Loucy (cell line): Measurements from ENCODE around the gene GULP1.

Source experiments
- EZH2phosphoT487 ChIP-seq: fragments of 200-600 bp; IDR thresholded peaks from 2 replicates; pipeline ENCODE4 v1.6.1; 2018; ENCODE audit warnings: antibody characterized with exemption, mild to moderate bottlenecking, moderate library complexity, borderline replicate concordance
- TF ChIP-seq, protein P1 (sequence below): fragments of 200-600 bp; sonication (generic); conservative IDR thresholded peaks from 2 replicates; pipeline ENCODE4 v1.5.1; 2014; ENCODE audit warnings: mild to moderate bottlenecking, antibody characterized with exemption, low read length

GRCh38 chr2:188395903-188396689 lies 104.4 kb downstream of the GULP1 start:
- TF ChIP-seq, protein P1, sequence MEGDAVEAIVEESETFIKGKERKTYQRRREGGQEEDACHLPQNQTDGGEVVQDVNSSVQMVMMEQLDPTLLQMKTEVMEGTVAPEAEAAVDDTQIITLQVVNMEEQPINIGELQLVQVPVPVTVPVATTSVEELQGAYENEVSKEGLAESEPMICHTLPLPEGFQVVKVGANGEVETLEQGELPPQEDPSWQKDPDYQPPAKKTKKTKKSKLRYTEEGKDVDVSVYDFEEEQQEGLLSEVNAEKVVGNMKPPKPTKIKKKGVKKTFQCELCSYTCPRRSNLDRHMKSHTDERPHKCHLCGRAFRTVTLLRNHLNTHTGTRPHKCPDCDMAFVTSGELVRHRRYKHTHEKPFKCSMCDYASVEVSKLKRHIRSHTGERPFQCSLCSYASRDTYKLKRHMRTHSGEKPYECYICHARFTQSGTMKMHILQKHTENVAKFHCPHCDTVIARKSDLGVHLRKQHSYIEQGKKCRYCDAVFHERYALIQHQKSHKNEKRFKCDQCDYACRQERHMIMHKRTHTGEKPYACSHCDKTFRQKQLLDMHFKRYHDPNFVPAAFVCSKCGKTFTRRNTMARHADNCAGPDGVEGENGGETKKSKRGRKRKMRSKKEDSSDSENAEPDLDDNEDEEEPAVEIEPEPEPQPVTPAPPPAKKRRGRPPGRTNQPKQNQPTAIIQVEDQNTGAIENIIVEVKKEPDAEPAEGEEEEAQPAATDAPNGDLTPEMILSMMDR = peak; percentile 38
- TF ChIP-seq EZH2phosphoT487 = no peak
